Glomerular endothelial cell (primary cell): ENCODE data around the gene SBNO2. TPM values are rescaled to one million over a fixed set of nuclear protein-coding genes. Genes with fewer than 3 reads are reported as not detected.

Experiments
- DNase-seq: peaks from one replicate; pipeline ENCODE4 v3.0.0-alpha.2; 2011; ENCODE audit warnings: low read depth, low spot score; ENCODE audit errors: extremely low read depth
- total RNA-seq: library from RNA; depleted of rRNA; stranded (reverse); fragments of >200 nt; gene quantifications from 2 replicates; pipeline ENCODE4 v1.2.3, GENCODE V29; 2015

The SBNO2 gene
- total RNA-seq, 1 donor from 2014 or later: 76.3 TPM

DNA sequence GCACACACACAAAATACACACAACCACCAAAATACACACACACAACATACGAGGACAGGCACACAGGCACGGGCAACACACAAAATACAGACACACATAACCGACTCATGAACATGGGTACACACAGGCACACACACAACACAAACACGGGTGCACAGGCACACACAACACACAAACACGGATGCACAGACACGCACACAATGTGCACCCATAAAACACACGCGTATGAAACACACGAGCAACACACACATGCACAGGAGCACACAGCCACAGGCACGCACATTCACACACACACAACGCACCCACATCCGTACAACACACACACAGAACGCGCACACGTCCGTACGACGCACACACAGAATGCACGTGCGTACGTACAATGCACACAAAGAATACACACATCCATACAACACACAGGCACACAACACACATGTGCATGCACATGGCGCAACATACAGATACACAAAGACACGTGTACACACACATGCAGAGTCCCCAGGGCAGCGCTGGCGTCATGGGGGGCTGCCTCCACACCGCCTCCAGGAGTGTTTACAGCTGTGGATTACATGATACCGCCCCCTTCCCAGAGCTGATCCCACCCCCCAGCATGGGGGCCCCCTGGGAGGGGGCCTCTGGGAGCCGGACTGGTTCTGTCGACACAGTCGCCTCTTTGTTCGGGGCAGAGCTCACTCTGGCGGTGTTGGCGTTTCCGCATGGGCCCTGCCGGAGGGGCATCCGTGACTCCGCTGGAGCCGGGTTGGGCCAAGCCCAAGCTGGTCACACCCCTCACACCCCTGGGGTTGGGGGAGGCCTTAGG lies 2.9 kb downstream of the SBNO2 start:
- DNase-seq: no peak

DNA sequence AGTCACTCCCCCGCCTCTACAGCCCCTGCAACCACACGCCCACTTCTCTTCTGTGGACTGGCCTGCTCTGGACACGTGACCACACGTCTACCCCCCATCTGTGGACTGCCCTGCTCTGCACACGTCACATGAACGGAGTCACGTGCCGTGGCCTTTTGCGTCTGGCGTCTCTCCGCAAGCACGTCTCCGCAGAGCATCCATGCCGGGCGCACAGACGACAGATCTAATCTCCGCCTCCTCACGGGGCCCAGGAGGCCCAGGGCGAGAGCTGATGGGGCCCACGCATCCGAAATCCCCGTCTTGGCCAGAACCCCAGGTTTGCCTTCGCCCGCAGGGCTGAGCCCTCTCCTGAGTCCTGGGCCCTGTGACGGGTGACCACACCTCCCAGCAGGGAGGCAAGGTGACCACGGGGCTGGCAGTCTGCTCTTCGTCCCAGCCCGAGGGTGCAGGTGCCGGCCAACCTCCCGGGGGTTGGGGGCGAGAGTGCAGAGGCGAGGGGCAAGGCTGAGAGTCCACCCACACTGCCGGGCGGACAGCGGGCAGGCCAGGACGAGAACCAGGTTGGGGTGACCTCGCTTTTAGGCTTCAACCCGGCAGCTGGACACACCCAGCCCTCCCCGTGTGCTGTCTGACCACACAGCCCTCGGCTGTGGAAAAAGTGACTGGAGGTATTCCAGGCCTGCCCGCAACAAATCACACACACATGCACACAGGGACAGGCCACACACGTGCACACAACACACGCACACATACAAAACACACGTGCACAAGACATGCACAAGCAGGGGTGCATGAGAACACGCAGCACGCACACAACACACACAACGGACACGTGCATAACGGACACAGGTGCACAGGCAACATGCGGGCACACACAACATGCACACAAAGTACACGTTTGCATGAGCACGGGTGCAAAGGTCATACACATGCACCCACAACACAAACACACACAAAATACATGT lies 3.9 kb downstream of the SBNO2 start:
- no peak for DNase-seq

DNA sequence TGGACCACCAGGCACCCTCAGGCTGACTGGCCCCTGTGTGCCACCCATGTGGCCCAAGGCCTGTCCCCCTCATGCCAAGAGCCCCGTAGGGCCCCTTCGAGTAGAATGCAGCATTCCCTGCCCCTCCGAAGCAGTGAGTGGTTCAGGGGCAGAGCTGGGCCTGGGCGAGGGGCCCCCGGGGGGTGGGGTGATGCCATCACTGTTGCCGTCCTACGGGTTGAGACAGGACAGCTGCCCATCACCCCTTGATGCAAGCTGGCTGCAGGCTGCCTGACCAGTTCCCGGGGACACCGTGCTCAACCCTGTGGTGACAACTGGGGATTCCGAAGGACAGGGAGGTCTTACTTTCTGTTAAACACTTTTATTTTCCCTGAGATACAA lies 4.7 kb downstream of the SBNO2 start:
- no peak for DNase-seq

DNA sequence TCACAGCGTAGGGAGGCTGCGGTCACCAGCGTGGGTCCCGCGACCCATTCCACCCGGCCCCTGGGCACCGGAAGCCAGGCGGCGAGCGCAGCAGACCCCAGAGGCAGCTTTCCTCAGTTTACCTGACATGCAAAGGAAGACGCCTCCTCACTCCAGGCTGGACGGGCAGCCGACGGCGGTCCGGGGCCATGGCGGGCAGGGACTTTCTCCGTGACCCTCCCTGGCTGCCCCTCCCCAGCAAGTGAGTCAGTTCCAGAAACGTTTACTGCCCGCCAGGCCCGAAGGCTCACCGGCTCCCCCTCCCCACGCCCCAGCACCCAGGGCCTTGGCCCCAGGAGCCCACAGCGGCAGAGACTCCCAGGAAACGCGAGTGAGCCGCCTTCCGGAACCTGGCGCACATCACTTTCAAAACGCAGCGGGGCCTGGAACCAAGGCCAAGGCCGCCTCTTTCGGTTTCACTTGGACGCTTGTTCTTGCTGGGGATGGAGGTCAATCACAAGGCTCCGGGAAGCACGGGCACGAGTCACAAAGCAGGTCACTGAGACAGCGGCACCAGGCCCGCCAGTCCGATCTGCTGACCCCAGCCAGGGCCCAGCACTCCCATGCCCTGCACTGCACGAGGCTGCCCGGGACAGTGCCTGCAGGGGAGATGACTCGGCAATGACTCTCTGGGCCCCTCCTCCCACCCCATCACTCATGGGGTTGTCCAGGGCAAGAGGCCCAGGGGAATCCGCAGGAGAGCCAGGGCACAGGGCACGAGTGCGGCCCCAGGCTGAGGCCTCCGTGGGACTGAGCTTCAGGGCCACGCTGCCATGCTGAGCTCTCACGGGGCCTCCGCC lies 5.3 kb downstream of the SBNO2 start:
- DNase-seq: no peak

DNA sequence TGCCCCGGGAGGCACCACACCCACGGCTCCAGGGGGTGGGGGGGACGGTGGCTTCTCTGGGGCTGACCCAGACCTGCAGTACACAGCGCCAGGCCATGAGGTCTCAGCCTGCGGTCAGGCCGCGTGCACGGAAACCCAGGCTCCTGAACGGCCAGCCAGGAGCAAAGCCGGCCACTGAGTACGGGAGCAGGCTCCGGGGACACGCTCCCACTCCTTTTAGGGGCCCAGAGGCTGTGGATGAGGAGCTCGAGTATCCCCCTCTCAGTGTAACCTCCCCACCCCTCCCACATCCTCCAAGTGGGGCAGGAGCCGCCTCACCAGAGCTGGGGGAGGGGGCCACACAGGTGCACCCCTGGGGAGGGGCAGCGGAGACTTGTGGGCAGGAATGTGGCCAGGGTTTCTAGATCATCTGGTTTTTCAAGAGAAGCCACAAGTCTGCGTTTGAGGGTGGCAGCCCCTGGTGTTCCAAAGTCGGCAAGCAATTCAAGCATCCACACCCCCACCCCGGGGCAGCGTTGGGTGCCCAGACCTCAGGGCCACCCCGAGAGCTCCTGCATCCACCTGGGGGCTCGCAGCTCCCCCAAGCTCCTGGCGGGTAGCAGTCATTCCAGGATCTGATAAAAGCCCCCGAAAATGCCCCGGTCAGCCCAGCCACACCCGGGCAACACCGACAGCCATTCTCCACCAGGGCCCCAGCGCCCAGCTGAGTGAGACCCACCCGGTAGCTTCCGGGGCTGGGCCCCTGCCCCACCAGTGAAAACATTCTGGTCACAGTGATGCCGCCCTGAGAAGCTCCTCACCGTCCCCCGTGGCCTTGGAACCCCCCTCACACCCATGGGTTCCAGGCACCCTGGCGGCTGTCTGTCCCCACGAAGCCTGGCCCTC lies 6.1 kb downstream of the SBNO2 start:
- no peak for DNase-seq

DNA sequence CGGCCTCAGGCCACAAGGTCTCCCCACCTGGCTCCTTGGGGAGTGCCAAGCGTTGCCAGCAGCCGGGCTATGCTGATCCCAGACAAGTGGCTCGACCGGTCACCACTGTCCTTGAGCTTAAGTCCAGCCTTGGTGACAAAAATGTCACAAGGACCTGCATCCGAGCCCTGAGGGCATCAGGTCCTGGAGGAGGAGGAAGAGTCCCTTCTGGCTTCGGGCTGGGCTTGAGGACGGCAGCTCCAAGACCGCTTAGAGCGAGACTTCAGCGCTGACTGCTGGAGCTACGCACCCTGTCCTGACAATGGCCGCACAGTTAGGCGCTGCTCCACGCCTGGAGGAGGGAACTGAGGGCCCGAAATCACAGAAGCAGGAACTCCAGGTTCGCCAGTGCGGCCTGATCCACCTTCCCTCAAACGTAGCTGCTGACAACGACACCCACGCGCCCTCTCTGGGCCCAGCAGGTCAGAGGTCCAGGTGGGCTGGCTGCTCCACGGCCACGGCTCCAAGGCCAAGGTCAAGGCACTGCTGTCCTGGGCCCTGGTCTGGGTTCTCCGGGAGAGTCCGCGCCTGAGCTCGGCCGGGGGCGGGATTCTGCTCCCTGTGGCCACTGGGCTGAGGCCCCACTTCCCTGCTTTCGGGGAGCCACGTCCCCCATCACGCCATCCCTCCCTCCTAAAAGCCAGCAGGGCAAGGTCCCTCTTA lies 7.0 kb downstream of the SBNO2 start:
- DNase-seq: no peak

DNA sequence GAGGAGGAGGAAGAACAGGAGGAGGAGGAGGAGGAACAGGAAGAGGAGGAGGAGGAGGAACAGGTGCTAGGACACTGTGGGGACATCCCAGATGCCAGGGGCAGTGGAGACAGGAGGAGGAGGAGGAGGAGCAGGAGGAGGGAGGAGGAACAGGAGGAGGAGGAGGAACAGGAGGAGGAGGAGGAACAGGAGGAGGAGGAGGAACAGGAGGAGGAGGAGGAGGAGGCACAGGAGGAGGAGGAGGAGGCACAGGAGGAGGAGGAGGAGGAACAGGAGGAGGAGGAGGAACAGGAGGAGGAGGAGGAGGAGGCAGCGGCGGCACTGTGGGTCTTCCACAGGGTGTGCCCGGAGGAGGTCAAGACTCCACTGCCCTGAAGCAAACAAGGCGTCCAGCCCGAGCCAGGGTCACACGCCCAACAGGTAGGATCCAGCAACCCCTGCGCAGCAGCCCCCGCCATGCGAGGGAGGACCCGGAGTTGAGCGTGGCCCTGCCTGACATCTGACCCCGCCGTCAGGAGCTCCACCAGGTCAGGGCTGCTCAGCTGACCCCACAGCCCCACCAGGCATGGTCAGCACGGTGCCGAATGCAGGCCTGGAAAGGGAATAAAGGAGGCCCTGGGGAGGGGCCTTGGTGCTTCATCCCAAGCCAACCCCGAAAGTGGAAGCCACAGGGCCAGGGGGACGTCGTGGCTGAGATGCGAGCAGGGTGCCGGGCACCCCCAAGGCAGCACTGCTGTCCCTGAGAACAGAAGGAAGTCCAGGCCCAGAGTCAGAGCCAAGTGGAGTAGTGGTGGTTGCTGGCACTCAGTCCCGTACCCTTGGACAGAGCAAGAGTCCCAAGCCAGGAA lies 9.2 kb downstream of the SBNO2 start:
- DNase-seq: no peak

DNA sequence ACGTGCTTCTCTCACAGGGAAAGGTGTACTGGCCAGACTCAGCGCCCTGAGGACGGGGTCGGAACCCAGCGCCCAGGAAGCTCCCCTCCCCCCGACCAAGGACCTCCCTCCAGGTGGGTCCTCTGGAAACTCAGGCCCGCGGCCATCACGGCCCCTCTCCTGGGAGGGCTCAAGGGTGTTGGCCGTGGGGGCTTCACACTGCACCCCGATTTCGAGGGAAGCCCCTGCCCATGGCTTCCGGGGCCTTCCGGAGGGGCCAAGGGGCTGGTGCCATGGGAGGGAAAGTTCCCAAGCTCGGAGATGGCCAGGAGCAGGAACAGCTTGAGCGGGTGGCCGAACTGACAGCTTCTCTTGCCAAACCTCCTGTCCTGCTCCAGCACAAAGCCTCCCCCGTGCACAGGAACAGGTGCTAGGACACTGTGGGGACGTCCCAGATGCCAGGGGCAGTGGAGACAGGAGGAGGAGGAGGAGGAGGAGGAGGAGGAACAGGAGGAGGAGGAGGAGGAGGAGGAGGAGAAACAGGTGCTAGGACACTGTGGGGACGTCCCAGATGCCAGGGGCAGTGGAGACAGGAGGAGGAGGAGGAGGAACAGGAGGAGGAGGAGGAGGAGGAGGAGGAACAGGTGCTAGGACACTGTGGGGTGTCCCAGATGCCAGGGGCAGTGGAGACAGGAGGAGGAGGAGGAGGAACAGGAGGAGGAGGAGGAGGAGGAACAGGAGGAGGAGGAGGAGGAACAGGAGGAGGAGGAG lies 10.0 kb downstream of the SBNO2 start:
- DNase-seq: no peak

DNA sequence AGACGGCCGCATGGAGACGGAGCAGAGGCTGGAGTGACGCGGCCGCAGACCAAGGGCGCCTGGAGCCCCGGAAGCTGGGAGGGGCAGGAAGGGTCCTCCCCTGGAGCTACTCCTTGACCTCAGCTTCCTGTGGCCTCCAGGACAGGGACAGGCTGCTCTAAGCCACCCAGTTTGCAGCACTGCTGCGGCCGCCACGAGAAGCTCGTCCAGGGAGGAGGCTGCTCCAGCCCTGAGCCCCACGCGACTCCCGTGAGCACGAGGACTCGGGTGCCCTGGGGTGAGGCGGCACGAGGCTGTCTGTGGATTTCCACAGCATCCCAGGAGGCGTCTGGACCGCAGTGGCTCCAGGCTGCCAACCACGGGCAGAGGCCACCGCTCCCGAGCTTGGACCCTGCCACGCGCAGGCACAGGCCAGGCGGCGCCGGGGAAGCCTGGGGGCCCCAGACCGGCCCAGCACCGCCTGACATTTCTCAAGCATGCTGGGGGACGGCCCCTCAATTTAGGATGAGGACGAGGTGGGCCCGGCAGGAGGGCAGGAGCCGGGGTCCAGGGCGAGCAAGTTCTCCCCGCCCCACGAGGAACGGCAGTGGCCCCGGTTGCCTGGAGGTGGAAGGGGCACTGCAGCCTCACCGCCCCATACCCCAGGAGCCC lies 10.7 kb downstream of the SBNO2 start:
- DNase-seq: no peak

DNA sequence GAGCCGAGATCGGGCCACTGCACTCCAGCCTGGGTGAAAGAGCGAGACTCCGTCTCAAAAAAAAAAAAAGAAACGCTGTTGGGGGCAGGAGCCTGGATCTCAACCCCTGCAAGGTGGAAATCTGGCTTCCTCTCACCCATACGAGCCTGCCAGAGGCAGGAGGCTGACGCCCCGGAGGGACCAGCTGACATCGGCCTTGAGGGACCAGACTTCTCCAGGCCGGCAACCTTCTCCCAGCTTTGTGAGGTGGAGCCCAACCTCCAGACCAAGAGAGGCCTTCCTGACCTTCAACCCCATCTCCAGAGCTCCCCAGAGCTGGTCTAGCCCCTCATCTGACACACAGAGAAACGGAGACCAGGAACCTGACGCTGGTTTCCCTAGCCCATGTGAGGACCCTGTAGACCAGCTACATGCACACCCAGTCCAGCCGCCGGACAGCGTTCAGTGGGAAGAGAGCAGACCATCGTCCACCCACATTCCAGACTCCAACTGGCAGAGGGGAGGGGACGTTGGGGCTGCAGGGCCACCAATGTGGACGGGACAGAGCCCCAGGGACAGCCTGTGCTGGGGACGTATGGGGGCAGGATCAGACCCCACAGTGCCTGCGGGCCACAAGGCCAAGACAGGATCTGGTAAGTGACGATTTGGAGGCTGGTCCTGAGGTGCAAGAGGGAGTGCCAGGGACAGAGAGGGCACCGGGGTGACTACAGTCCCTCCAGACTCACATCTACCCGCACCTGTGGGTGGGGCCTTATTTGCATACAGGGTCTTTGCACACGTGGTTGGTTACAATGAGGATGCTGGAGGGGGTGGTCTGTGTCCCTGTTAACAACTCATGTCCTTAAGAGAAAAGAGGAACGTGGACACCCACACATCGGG lies 11.4 kb downstream of the SBNO2 start:
- DNase-seq: no peak

DNA sequence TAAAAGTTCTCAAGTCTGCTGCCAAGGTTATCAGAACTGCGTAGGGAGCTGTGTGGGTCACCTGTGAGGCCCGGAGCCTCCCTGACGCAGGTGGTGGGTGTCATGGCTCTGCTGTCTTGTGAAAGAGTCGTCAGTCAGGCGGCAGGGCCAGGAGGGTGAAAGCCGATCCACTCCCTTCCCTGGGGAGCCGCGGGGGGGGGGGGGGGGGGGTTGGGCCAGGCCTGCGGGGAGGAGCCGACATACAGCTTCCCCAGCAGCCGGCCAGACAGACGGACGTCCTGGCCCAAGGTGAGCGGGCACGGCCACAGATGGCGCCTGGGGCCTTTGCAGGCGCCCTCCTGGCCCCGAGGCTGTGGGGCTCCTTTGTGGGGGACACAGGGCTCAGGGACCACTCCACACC lies 12.4 kb downstream of the SBNO2 start:
- no peak for DNase-seq

DNA sequence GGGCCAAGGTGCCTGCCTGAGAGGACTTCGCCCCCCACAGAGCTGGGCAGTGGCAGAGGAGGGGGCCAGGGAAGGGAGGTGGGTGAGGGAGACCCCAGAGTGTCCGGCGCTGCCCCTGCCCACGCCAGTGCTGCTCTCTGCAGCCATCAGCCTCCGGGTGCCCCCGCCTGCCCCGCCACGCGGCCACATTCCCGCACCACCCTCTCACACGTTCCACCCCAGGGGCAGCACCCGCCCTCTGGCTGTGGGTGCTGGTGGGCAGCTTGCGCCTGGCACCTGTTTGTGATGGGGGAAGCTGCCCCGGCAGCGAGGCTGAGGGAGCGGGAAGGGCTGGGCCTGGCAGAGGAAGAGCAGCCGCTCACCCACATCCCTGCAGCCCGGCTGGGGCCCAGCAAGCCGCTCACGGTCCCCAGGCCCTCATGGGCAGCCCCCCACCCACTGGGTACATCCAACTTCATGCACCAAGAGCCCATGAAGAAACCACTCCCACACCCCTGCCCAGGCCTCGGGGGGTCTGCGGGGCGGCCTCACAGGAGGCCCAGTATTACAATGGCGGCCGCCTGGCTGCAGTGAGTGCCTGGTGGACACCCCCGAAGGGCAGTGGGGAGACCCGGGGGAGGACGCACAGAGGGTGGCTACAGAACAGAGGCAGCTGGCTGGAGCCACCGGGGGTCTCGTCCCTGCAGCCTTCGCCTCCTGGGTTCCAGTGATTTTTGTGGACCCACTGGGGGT lies 14.0 kb downstream of the SBNO2 start:
- DNase-seq: no peak

DNA sequence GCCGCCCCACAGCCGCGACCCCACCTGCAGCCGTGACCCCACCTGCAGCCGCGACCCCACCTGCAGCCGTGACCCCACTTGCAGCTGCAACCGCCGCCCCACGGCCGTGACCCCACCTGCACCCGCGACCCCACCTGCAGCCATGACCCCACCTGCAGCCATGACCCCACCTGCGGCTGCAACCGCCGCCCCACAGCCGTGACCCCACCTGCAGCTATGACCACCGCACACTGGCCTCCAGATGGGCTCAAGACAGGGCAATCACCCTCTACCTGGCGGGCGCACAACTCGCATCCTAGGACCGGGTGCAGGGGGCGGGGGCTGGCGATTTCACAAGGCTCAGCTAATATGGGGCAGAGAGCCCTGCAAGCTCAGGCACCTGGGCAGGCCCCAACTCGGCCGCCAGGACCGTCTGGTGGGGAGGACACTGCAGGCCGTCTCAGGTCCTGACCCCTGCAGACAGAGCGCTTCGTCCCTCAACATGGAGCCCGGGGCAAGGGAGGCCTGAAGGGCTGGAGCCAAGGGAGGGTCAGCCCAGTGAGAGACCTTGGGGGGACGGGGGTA lies 15.1 kb downstream of the SBNO2 start:
- DNase-seq: no peak

DNA sequence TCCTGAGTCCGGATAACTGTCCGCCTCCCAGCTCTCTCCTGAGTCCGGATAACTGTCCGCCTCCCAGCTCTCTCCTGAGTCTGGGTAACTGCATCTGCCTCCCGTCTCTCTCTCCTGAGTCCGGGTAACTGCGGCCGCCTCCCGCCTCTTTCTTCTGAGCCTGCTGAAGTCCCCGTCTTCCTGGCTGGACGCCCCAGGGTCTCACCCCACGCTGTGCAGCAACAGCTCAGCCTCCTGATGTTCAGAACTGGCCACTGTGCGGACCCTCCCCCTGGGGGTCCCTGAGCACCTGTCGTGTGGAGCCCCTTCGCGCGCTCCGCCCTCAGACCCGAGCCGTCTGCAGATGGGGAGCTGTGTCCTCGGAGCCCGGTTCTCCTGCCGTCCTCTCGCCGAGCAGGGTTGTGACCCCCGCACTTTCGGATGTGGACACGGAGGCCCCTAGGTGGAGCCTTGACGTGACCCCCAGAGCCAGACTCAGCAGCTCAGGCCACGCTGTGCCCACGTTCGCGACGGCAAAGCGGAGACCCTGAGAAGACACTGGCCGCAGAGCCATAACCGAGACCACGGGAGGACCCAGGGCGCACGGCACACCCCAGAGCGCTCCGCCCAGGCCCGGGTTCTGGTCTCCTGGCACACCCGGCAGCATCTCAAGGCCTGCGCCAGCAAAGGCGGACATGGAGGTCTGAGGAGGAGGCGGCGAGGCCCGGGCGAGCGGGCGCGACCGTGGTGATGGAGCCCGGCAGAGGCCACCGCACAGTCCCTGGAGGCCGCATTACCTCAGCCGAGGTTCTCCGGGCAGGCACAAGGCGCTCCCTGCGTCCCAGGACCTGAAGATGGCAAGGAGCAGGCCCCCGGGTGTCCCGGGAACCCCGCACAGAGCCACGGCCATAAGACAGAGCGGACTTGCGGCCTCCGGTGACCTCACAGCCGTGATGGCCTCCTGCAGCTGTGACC lies 15.9 kb downstream of the SBNO2 start:
- DNase-seq: no peak
